ENCODE measurements around the gene MALL.
"Not testable (repeated sequence)": the region's sequence is repeated elsewhere in the genome, so short reads cannot be mapped to it uniquely, and the experiment has no call there.

The MALL gene

DNA sequence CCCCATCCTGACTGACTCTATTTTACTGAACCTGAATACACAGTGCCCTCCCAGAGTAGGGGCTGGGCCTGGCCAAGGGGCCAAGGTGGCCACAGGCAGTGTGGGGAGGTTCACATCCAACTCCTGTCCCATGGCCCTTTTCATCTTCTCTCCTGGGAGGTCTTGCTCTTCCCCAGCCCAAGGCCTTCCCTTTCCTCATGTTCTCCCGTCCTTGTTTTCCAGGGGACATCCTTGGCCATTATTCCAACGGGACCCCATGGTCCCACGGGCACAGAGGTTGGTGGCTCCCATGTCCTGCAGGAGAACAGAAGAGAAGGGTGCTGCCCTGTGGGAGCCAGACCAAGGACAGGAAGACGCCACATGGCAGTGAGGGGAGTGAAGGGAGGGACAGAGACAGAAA lies 10.4 kb downstream of the MALL start:
- TF ChIP-seq, protein P1, sequence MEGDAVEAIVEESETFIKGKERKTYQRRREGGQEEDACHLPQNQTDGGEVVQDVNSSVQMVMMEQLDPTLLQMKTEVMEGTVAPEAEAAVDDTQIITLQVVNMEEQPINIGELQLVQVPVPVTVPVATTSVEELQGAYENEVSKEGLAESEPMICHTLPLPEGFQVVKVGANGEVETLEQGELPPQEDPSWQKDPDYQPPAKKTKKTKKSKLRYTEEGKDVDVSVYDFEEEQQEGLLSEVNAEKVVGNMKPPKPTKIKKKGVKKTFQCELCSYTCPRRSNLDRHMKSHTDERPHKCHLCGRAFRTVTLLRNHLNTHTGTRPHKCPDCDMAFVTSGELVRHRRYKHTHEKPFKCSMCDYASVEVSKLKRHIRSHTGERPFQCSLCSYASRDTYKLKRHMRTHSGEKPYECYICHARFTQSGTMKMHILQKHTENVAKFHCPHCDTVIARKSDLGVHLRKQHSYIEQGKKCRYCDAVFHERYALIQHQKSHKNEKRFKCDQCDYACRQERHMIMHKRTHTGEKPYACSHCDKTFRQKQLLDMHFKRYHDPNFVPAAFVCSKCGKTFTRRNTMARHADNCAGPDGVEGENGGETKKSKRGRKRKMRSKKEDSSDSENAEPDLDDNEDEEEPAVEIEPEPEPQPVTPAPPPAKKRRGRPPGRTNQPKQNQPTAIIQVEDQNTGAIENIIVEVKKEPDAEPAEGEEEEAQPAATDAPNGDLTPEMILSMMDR (IDR thresholded peaks at IDR 0.05; ENCODE audit: insufficient read depth, low read length, missing control alignments): no peak
- ChIA-PET CTCF (interaction anchor here (4.1 kb wide), 1 partner anchor 11 kb away, joined by 56 read pairs; the partner anchor contains the start of gene MALL), POLR2A (interaction anchor here (1.0 kb wide), 1 partner anchor 10 kb away, joined by 4 read pairs; the partner anchor contains the start of gene MALL)
- H3K4me3 ChIP-seq (ENCODE audit: low read depth, low read length): no peak overlapping the region
- DNase-seq (ENCODE audit: low read depth, low spot score): no peak

DNA sequence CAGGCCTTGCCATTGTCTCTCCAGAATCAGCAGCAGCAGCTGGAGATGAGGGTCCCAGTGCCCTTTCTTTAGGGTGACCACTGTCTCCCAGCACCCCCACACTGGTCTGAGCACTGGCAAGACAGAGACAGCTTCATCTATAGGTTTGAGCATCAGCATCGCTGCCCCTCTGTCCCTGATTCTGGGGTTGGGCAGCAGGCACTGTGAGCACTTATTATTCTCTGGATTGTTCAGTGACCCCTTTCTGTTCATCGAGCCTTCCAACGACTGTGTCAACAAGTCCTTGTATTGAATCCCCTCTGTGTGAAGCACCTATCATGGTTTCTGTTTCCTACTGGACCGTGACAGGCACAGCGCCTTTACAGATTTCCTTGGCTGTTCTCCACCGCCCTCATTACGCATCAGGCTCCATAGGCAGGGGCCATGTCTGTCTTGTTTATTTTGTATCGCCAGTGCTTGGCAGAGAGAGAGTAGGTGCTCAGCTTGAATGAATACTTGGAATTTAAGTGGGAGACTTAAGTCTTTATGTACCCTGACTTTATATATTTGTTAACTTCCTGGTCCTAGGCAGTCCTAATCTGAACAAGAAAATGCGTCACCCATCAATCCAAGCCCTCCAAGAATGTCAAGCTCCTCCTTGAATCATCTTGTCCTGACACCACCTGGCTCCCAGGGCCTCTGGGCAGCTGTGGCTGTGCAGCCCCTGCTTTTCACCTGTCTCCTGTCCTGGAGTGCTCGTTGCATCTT lies 11.4 kb downstream of the MALL start:
- H3K4me3 ChIP-seq (ENCODE audit: low read depth, low read length): no peak overlapping the region
- ChIA-PET POLR2A (no interaction called here), CTCF (interaction anchor here (1.0 to 1.1 kb wide), 2 partner anchors 12 to 53 kb away, joined by 3 read pairs; partner anchors contain the start of gene MALL)
- TF ChIP-seq, protein P1 (IDR thresholded peaks at IDR 0.05; ENCODE audit: insufficient read depth, low read length, missing control alignments): no peak
- DNase-seq (ENCODE audit: low read depth, low spot score): no peak

DNA sequence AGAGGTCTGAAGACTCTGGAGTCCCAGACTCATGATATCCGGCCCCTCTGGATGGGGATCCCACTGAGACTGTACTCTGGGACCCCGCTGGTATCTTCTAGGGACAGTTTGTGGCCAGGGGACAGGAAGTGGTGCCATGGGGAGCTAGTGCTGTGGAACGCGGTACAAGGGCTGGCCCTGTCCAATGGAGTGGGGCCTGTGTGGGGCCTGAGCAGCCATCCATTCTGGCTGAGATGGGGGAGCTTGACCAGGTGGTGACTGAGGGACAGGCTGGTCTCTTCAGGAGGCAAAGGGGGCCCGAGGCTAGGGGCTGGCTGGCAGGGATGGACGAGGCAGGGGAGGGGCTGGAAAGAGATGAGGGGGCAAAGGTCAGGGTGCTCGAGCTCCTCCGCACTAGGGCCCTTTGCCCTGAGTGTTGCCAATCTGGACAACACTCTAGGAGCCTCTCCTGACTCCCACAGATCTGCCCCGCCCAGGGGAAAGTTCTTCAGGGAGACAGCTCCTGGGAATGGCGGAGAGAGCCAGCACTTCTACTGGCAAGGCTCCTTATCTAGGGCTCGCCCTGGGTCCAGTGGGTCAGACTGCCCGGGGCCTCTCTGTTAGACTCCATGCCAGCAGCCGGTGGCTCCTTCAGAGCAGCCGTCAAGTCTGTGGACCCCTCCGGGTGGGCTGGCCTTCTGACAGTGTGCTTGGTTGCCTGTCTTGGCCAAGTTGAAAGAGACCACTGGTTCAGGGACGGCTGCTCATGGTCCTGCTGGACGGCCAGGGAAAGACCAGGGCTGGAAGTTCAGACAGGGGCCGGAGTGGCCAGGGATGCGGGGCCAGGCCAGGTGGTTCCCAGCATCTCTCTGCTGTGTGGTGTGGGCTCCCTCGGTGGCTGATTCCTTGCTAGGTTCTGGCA lies 12.3 kb downstream of the MALL start:
- no peak overlapping the region for H3K4me3 ChIP-seq (ENCODE audit: low read depth, low read length)
- ChIA-PET CTCF (interaction anchor here (2.9 kb wide), 1 partner anchor 13 kb away, joined by 10 read pairs; no protein-coding TSS in a partner anchor), POLR2A (no interaction called here)
- DNase-seq (ENCODE audit: low read depth, low spot score): no peak
- TF ChIP-seq, protein P1 (IDR thresholded peaks at IDR 0.05; ENCODE audit: insufficient read depth, low read length, missing control alignments): no peak

DNA sequence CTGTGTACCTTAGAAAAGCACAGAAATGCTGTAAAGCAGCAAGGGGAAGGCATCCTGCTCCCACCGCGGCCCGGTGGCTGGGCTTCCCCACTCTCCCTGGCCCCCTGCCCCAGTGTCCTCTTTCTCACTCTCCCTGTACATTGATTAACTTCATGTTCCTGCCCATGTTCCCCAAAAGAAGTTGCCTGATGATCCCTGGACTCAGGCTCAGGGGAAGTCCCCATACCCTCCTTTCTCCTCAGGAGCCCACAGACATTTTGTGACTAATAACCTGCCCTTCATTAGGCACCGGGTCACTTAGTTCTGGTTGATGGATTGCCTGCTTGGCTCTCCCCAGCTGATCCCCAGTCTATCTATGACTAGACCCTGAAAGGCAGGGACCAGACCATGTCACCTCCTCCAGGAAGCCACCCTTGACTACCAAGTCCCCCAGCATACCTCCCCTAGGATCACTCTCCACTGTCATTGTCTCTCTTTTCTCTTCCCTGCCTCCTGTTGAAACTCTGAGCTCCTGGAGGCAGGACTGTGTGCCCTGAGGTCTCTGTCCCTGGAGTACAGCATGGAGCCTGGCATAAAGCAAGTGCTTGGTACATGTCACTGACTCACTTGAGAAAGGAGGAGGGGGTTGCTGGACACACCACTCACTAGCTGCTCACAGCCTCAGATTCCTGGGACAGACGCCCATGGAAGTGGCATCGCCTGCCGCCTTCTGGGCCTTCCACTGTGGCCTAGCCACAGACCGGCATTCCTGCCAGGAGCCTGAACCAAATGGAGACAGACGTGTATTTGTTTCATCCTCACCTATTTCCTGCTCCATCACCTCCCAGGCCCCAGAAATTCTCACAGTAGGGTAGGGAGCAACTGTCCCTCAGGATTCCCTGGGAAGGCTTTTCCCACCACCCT lies 13.5 kb downstream of the MALL start:
- peak overlapping the region; percentile 6; the same call in 1 of the 2 replicates for H3K4me3 ChIP-seq (ENCODE audit: low read depth, low read length)
- DNase-seq (ENCODE audit: low read depth, low spot score): no peak
- TF ChIP-seq, protein P1 (IDR thresholded peaks at IDR 0.05; ENCODE audit: insufficient read depth, low read length, missing control alignments): no peak
- POLR2A ChIA-PET: interaction anchor here (0.6 to 0.7 kb wide), 2 partner anchors 13 to 55 kb away, joined by 3 read pairs; no protein-coding TSS in a partner anchor
- CTCF ChIA-PET: interaction anchor here (2.9 kb wide), 1 partner anchor 14 kb away, joined by 10 read pairs; no protein-coding TSS in a partner anchor

DNA sequence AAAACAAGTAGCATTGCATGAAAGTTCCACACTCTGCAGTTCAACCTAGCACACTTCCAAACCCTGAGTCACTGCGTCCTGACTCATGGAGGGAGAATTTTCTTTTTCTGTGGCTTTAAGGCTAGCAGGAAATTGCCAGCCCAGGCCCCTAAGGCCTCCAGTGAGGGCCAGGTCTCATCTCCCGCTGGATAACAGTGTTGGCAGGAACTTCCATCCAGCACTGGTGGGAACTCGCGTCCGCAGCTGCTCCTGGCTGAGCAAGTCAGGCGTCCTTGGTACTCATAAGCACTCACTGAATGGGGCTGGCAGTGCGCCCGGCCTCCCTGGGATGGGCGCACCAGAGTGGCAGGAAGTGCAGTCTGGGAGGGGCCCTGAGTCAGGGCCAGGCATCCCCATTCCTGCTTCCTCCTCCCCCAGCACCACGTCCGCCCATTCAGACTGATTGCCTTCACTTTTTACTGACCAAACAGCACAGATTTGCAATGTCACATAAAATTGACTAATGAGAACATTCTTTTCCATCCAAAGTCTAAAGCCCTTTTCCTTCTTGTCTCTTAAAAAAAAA lies 14.3 kb downstream of the MALL start:
- TF ChIP-seq, protein P1 (IDR thresholded peaks at IDR 0.05; ENCODE audit: insufficient read depth, low read length, missing control alignments): no peak
- DNase-seq (ENCODE audit: low read depth, low spot score): peak; percentile 99
- H3K4me3 ChIP-seq (ENCODE audit: low read depth, low read length): peak overlapping the region; percentile 23; the same call in 1 of the 2 replicates
- ChIA-PET CTCF (interaction anchor here (2.9 kb wide), 1 partner anchor 15 kb away, joined by 10 read pairs; no protein-coding TSS in a partner anchor), POLR2A (no interaction called here)

DNA sequence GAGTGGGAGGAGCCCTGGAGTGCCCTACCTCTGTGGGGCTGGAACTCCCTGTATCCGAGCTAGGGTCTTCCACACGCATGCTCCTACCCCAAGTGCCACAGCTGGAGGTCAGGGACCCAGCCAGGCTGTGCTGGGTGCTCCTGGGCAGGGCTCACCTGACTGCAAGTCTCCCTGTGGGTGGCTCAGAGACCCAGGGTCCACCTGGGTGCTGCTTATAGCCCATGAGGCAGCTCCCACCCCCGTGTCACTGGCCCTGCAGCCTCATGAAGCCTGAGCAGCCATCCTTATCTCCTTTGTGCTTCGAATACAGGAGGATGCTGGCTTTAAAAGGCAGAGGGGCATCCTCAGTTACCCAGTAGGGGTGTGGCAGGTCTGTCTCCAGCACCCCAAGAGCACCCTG lies 14.7 kb downstream of the MALL start:
- DNase-seq (ENCODE audit: low read depth, low spot score); POLR2A ChIA-PET: not testable (repeated sequence)
- peak overlapping the region; percentile 23; the same call in 1 of the 2 replicates for H3K4me3 ChIP-seq (ENCODE audit: low read depth, low read length)
- CTCF ChIA-PET: interaction anchor here (2.9 kb wide), 1 partner anchor 15 kb away, joined by 10 read pairs; no protein-coding TSS in a partner anchor
